HUDEP-2 (cell line): ENCODE data around the gene YPEL3.

ENCODE experiments used
- DNase-seq, 76 experiments: peaks; one replicate each; lab custom pipeline; 2025; ENCODE audit not compliant: unreplicated experiment in 76 of 76; lab: John Stamatoyannopoulos, UW

Gene YPEL3

GRCh38 chr16:30075503-30076275 lies 20.3 kb downstream of the YPEL3 start, which contains the start of gene PPP4C:
Gene PPP4C, plus strand, starts transcription at chr16:30075994. Its CDS starts 384 bp downstream, at chr16:30076378.
- peak in 71 of 76 experiments; percentile 12 to 87 (median 73) for DNase-seq

- DNase-seq, result peak in 3 of 76 experiments; percentile 19 to 53 (median 43)
Observed at GRCh38 chr16:30070490-30070889, 25.5 kb downstream of the YPEL3 start.

- peak in 36 of 76 experiments; percentile 10 to 86 (median 41) for DNase-seq
Observed at GRCh38 chr16:30069611-30070462, 26.2 kb downstream of the YPEL3 start.

GRCh38 chr16:30068750-30069610 lies 27.0 kb downstream of the YPEL3 start:
- DNase-seq, result peak in 45 of 76 experiments; percentile 5 to 64 (median 32)

GRCh38 chr16:30068333-30068732 lies 27.7 kb downstream of the YPEL3 start:
- no peak for DNase-seq

- DNase-seq, result no peak
Observed at GRCh38 chr16:30067584-30067916, 28.5 kb downstream of the YPEL3 start.

GRCh38 chr16:30066761-30067583 lies 29.0 kb downstream of the YPEL3 start:
- peak in 1 of 76 experiments; percentile 48 for DNase-seq

- peak in 12 of 76 experiments; percentile 25 to 59 (median 42) for DNase-seq
Observed at GRCh38 chr16:30065943-30066760, 29.9 kb downstream of the YPEL3 start.

- peak in 75 of 76 experiments; percentile 28 to 97 (median 92) for DNase-seq
Observed at GRCh38 chr16:30065102-30065942, 30.7 kb downstream of the YPEL3 start, which contains the start of gene ALDOA. Gene ALDOA, plus strand, starts transcription at chr16:30065760. Its CDS starts 1,138 bp downstream, at chr16:30066898.

- DNase-seq, result peak in 1 of 76 experiments; percentile 55
Observed at GRCh38 chr16:30064729-30065101, 31.3 kb downstream of the YPEL3 start.

- DNase-seq, result peak in 57 of 76 experiments; percentile 16 to 71 (median 46)
Observed at GRCh38 chr16:30063893-30064728, 31.9 kb downstream of the YPEL3 start.

GRCh38 chr16:30063278-30063892 lies 32.6 kb downstream of the YPEL3 start:
- no peak for DNase-seq

GRCh38 chr16:30060836-30061554 lies 35.0 kb downstream of the YPEL3 start:
- DNase-seq, result no peak

- DNase-seq, result no peak
Observed at GRCh38 chr16:30060346-30060745, 35.7 kb downstream of the YPEL3 start.

- peak in 44 of 76 experiments; percentile 6 to 56 (median 30) for DNase-seq
Observed at GRCh38 chr16:30054959-30055553, 41.0 kb downstream of the YPEL3 start.
